Mucosa of stomach (tissue), 1 donor: ENCODE measurements around the gene MTHFS.

ENCODE experiments used
- H3K27me3 ChIP-seq: one replicate; pipeline ENCODE4 v1.7.0; 2013; ENCODE audit warnings: mild to moderate bottlenecking, low read length; ENCODE audit not compliant: control insufficient read depth, insufficient read depth
- H3K36me3 ChIP-seq: one replicate; pipeline ENCODE4 v1.7.0; 2013; ENCODE audit warnings: low read length; ENCODE audit not compliant: control insufficient read depth, insufficient read depth
- H3K4me1 ChIP-seq: one replicate; pipeline ENCODE4 v1.7.0; 2013; ENCODE audit warnings: mild to moderate bottlenecking, low read length; ENCODE audit not compliant: control insufficient read depth, insufficient read depth
- H3K4me3 ChIP-seq: one replicate; pipeline ENCODE4 v1.7.0; 2013; ENCODE audit warnings: low read length
- H3K9ac ChIP-seq: one replicate; pipeline ENCODE4 v1.7.0; 2013; ENCODE audit warnings: mild to moderate bottlenecking, low read length, moderate library complexity
- H3K9me3 ChIP-seq: one replicate; pipeline ENCODE4 v1.7.0; 2013; ENCODE audit warnings: mild to moderate bottlenecking, low read length, moderate library complexity; ENCODE audit not compliant: control insufficient read depth
- donor health status: Pancreatic carcinoma.

Gene MTHFS

DNA sequence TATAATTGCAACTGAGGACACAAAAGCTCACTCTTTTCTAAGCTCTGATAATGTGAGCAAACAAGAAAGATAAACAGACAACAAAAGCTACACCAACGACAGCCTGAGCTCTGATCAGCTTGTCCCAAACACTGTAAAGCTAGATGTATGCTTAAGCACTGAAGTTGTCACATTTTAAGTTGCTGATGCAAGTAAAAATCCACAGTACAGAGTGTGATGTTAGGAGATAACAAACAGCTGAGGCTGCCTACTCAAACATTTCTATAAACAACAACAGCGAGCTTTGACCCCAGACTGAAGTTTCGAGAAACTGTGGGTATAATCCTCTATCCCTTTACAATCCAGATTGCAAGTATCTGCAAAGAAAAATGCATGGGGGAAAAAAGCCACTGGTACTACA, 10.7 kb downstream of the MTHFS start:
- Histone ChIP-seq H3K36me3 (no peaks in the 10 kb centered on the region), H3K27me3 (no peaks in the 10 kb centered on the region), H3K4me3 (no peak overlapping the region), H3K4me1 (peaks cover 32% of the 10 kb centered on the region), H3K9ac (no peak overlapping the region), H3K9me3 (no peaks in the 10 kb centered on the region)

DNA sequence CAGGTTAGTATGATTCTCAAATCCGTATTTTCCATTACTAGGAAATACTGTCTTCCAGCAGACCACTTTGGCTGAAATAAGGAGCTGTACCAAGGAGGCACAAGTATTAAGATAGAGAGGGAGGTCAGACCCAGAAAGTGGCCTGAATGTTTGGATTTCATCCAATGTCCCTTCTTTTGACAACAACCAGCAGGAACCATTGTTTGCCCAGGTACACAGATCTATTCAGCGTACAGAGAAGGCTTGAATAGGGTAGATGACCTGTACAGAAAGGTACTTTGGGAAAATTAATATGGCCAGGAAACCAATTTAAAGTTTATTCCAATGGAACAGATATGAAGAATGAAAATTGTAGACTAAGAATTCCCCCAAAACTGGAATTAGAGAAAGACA, 12.6 kb downstream of the MTHFS start:
- Histone ChIP-seq H3K9ac (no peak overlapping the region), H3K4me3 (no peak overlapping the region), H3K36me3 (no peaks in the 10 kb centered on the region), H3K4me1 (peaks cover 32% of the 10 kb centered on the region), H3K9me3 (no peaks in the 10 kb centered on the region), H3K27me3 (no peaks in the 10 kb centered on the region)

DNA sequence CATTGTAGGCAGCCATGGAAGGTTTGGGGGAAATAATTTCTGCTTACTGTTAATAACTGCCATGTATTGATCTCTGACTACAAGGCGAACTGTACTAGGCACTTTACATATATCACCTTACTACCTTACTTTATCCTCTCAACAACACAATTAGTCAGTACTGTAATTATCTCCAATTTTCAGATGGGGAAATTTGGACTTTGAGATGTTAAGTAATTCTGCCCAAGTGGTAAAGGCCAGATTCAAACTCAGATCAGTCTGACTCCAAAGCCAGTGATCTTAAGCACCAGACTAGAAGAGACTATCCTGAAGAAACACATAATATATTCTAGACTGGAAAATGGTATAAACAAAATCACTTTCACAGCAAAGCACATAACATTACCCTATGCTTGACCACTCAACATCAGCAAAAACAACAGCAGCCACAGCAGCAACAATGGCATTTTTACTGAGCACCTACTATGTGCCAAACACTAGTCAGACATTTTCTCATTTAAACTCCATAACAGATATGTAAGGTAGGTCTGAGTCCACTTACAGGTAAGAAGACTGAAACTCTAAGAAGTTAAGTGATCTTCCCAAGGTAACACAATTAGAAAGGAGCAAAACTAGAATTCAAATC, 13.1 kb downstream of the MTHFS start:
- peaks cover 32% of the 10 kb centered on the region for H3K4me1 ChIP-seq
- no peak overlapping the region for H3K9ac ChIP-seq
- no peaks in the 10 kb centered on the region for H3K9me3 ChIP-seq
- no peak overlapping the region for H3K4me3 ChIP-seq
- no peaks in the 10 kb centered on the region for H3K36me3 ChIP-seq
- H3K27me3 ChIP-seq, result no peaks in the 10 kb centered on the region

DNA sequence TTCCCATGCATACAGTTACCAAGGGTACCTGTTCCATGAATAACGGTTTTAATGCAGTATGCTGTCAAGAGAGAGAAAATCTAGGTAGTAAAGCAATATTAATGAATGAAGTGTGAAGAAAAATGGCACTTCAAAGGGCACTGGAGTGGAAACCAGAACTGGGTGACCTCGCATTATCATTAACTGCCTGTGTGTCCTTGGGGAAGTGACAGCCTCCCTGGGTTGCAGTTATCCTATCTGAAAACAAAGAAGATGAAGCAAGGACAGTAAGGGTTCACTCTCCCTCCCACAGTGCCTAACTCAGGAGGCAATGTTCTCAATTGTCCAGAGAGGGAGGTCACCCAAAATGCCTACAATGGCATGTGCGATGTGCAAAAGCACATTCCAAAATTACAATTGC, 15.1 kb downstream of the MTHFS start:
- H3K27me3 ChIP-seq, result no peaks in the 10 kb centered on the region
- peaks cover 5% of the 10 kb centered on the region for H3K36me3 ChIP-seq
- H3K4me1 ChIP-seq, result peaks cover 16% of the 10 kb centered on the region
- no peaks in the 10 kb centered on the region for H3K9me3 ChIP-seq
- no peak overlapping the region for H3K4me3 ChIP-seq
- H3K9ac ChIP-seq, result no peak overlapping the region

DNA sequence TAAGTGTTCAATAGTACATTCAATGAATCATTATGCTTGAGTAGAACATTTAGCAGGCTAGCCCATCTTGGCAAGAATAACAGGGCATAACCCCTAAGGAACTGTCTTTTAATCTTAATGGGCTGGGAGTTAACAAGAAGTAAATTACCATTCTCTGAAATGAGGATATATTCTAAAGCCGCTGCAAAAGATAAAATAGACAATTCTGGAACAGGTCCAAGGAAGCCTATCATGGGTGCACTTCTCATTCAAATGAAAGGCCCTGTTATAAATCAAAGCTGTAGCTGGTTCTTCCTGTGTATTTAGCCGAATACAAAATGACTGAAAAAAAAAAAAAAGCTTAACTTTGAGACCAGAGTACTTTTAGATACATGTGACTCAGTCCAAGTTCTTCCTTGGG, 15.6 kb downstream of the MTHFS start:
- Histone ChIP-seq H3K9me3 (no peaks in the 10 kb centered on the region), H3K4me1 (peaks cover 13% of the 10 kb centered on the region), H3K36me3 (peaks cover 5% of the 10 kb centered on the region), H3K9ac (no peak overlapping the region), H3K4me3 (no peak overlapping the region), H3K27me3 (no peaks in the 10 kb centered on the region)

DNA sequence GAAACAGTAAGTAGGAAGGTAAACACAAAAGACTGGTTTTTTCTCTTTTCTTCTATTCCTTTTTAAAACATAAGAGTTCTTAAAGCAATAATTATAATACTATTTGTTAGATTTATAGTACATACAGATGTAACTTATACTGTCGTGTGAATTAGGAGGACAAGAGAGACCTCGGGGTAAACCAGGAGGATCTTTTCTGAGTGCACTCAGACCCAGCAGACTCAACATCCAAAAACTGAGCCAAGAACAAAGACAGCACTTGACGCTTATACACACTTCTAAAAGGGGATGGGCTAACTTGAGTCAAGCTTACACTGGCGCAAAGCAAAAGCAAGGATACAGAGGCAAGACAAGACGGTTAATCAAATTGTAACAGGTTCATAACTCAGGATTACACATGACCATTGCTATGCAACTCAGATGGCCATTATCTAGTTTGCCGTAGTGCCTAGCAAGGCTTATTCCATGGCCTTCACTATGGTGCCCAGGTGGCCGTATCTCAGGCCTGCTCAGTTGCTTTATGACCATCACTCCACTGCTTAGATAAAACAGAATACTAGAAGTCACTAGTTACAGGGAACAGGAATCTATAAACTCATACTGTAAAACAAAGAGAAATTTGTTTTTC, 18.6 kb downstream of the MTHFS start:
- H3K27me3 ChIP-seq, result no peaks in the 10 kb centered on the region
- no peak overlapping the region for H3K9ac ChIP-seq
- H3K36me3 ChIP-seq, result peaks cover 5% of the 10 kb centered on the region
- H3K4me3 ChIP-seq, result no peak overlapping the region
- H3K9me3 ChIP-seq, result peaks cover 8% of the 10 kb centered on the region
- peaks cover 10% of the 10 kb centered on the region for H3K4me1 ChIP-seq

DNA sequence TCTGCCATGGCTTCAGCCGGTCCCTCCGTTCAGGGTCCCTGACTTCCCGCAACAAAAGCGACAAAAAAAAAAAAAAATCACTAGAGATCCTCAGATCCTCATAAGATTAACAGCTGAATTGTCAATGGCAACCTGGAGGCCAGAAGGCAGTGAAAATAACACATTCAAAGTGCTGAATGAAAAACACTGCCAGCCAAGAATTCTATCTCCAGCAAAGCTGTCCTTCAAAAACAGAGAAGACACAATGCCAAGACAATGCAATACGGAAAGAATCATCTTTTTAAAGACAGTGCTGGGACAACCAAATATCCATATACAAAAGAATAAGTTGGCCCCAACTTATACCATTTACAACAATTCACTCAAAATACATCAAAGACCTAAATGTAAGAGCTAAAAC, 21.6 kb downstream of the MTHFS start:
- Histone ChIP-seq H3K4me1 (peaks cover 10% of the 10 kb centered on the region), H3K9ac (no peak overlapping the region), H3K36me3 (peaks cover 5% of the 10 kb centered on the region), H3K27me3 (no peaks in the 10 kb centered on the region), H3K4me3 (no peak overlapping the region), H3K9me3 (peaks cover 8% of the 10 kb centered on the region)

DNA sequence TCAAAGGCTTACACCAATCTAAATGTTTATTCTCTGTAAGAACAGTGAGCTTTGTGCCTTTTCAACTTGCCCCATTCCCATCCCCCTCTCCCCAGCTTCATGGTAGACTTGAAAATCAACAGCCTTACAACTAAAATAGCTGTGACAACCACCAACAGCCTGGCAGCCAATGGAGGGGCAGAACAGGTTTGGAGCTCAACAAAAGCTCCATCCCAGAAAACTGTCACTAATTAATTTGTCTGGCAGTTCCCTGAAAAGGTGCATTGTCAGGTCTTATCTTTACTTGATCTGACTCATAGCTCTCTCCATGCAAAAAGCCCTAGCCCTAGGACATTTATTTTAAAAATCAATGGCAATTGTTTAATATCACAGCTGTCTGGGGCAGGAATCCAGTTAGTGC, 22.6 kb downstream of the MTHFS start:
- H3K4me1 ChIP-seq, result peaks cover 10% of the 10 kb centered on the region
- H3K36me3 ChIP-seq, result peaks cover 5% of the 10 kb centered on the region
- no peak overlapping the region for H3K9ac ChIP-seq
- H3K9me3 ChIP-seq, result peaks cover 8% of the 10 kb centered on the region
- H3K4me3 ChIP-seq, result no peak overlapping the region
- H3K27me3 ChIP-seq, result no peaks in the 10 kb centered on the region

DNA sequence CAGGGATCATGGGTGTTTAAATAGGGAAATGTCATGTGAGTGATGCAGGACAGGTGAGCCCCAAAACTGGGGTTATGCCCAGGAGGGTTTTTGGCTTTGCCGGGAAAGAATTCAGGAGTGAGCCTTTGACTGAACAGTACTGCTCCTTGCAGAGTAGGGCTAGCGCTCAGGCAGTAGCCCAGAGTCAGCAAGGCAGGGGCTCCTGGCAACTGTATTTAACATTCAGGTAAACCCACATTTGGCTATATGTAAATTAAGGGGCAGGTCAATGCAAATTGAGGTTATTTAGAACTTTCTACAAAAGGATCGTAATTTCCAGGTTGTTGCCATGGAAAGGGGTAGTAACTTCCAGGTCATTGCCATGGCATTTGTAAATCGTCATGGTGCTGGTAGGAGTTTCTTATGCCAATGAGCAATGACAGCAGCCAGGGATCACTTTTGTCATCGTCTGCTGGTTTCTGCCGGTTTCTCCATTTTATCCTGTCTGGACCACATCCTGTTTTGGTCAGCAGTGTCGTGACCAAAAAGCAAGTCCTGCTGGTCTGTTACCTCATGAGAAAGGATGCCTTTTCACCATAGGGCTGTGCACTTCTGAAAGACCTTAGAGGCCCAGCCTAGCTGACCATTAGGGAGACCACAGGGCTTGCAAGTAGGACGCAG, 24.3 kb downstream of the MTHFS start:
- H3K4me1 ChIP-seq, result peaks cover 10% of the 10 kb centered on the region
- peaks cover 8% of the 10 kb centered on the region for H3K9me3 ChIP-seq
- no peaks in the 10 kb centered on the region for H3K36me3 ChIP-seq
- no peak overlapping the region for H3K9ac ChIP-seq
- no peak overlapping the region for H3K4me3 ChIP-seq
- H3K27me3 ChIP-seq, result no peaks in the 10 kb centered on the region

DNA sequence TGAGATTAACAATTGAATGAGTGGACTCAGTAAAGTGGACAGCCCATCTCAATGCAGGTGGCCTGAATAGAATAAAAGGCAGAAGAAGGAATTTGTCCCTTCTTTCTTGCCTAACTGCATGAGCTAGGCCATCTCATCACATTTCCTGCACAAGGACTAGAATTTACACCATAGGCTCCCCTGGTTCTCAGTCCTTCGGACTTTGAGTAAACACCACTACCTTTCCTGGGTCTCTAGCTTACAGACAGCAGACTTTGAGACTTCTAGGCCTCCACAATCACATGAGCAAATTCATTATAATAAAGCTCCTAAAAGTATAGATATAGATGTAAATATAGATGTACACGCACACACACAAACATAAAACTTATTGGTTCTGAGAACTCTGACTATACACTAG, 28.3 kb downstream of the MTHFS start:
- no peaks in the 10 kb centered on the region for H3K27me3 ChIP-seq
- no peak overlapping the region for H3K9ac ChIP-seq
- H3K9me3 ChIP-seq, result no peaks in the 10 kb centered on the region
- H3K36me3 ChIP-seq, result no peaks in the 10 kb centered on the region
- no peak overlapping the region for H3K4me3 ChIP-seq
- H3K4me1 ChIP-seq, result peaks cover 23% of the 10 kb centered on the region

DNA sequence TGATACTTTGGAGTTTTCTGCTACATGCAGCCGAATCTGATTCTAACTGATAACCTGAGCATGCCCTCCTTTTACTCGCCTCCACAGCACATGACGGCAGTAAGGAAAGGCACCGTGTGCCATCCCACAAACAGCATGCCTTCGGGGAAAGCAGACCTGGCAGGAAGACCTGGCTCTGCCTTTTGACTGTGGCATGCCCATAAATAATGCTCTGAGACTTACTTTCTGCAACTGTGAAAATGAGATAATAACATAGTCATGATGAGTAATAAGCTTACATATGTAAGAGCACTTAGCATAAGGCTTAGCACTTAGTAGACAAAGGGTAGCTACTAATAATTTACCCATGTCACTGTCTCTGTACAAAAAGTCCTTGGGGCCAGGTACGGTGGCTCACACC, 32.9 kb downstream of the MTHFS start:
- no peak overlapping the region for H3K4me3 ChIP-seq
- no peaks in the 10 kb centered on the region for H3K27me3 ChIP-seq
- H3K9me3 ChIP-seq, result no peaks in the 10 kb centered on the region
- no peaks in the 10 kb centered on the region for H3K36me3 ChIP-seq
- H3K4me1 ChIP-seq, result peaks cover 43% of the 10 kb centered on the region
- no peak overlapping the region for H3K9ac ChIP-seq

DNA sequence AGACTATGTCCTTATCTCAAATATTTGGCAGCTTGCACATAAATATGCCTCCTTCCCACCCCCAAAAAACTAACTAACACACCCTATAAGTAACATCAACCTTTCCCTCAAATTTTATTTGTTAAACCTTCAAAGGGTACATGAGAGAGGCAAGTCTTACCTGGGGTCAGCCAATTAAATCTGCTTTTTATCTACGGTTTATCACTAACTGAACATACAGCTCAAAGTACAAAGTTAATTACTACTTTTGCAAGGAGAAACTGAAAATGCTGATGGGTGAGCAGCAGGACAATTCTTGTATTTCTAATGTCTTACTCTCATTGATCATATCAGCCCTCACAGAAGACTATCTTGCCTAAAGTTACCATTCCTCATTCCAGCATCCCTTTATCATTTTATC, 34.6 kb downstream of the MTHFS start:
- Histone ChIP-seq H3K4me3 (no peak overlapping the region), H3K9me3 (no peaks in the 10 kb centered on the region), H3K36me3 (no peaks in the 10 kb centered on the region), H3K27me3 (no peaks in the 10 kb centered on the region), H3K9ac (no peak overlapping the region), H3K4me1 (peaks cover 50% of the 10 kb centered on the region)
